HG03025 (cell line): ENCODE measurements around the gene KCNMA1.

Experiments
- ATAC-seq: cut with Tn5 transposase; IDR thresholded peaks from one replicate; pipeline ENCODE4 v1.9.1; 2021; ENCODE audit warnings: mild to moderate bottlenecking, moderate library complexity; ENCODE audit not compliant: unreplicated experiment, low FRiP score

KCNMA1 gene

GRCh38 chr10:77321838-77322237 lies 315.8 kb downstream of the KCNMA1 start:
- no peak for ATAC-seq

GRCh38 chr10:77320971-77321471 lies 316.6 kb downstream of the KCNMA1 start:
- ATAC-seq = no peak

DNA sequence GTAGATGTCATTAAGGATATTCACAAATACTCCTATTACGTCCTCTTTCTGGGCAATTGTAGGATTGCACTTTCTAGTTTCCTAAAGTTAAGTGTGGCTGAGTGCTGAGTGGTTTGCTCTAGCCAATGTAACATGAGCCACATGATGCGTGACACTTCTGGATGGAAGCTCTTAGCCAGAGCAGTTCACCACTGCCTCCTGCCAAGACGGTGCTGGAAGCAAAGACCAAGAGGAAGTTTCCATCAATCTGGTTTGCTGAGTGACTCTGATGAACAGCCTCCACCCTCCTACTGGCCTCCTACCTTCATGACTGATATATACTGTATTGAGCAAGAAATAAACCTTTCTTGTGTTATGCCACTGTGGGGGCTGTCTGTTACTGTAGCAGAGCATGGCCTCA lies 318.1 kb downstream of the KCNMA1 start:
- ATAC-seq = no peak

DNA sequence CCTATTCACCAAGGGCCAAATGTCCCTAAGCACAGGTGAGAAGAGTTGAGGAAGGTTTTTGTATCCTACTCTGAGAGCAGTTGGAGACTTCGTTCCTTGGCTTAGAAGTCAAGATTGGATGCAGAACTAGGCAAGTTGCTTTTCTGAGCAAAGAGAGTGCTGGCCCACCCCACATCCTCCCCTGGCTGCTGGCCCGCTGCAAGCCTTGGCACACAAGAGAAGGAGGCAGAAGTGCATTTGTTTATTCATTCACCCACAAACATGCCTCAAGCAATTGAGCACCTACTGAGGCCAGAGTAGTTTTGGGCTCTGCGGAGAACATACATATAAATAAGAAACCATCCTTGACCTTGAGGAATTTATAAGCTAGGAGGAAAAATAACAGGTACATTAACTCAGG lies 318.9 kb downstream of the KCNMA1 start:
- ATAC-seq = no peak

GRCh38 chr10:77317221-77317620 lies 320.4 kb downstream of the KCNMA1 start:
- ATAC-seq = no peak

DNA sequence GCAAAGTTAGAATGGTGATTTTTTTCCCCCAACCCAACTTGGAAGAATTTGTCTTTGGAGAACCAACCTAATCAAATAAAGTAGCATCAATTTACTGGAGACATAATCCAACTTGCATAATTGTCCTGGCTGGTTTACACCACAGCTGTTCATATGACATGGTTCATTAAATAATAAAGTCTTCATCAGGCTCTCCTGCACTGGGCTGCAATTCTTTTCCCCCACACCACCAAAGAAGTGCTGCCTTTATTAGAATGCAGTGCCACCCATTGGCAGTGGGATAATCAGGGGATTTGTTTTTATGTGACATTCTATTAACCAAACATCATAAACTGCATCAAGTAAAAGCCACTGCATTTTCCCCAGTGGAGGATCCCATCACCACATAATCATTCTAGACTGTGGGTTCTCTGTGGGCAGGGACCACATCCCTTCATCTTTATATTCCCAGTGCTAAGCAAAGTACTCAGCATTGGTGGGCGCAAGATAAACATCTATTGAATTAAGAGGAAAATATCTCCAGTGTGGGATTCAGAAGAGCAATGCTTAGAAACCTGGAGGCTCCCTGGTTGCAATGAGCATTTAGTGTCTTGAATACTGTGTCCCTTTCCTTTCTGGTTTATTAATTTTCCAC lies 322.0 kb downstream of the KCNMA1 start:
- no peak for ATAC-seq

- no peak for ATAC-seq
These were observed 324.4 kb downstream of the KCNMA1 start for GRCh38 chr10:77313066-77313750.

DNA sequence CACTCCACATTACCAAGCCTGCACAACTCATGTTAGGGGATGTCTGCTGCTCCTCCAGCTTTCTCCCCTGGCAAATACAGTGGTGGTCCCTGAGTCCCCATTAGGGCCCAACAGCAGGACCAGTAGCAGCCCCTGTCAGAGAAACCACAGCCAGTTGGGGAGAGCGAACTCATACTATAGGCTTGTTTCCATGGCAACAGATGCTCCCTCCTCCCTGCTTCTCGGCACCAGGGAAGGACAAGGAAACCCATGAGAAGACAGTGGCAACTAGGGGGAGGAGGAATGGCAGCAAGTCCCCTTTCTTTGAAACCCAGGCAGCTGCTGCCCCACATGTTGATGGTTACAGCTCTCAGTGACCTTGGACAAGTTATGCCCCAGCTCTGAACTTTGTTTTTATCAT lies 326.4 kb downstream of the KCNMA1 start:
- ATAC-seq = no peak

DNA sequence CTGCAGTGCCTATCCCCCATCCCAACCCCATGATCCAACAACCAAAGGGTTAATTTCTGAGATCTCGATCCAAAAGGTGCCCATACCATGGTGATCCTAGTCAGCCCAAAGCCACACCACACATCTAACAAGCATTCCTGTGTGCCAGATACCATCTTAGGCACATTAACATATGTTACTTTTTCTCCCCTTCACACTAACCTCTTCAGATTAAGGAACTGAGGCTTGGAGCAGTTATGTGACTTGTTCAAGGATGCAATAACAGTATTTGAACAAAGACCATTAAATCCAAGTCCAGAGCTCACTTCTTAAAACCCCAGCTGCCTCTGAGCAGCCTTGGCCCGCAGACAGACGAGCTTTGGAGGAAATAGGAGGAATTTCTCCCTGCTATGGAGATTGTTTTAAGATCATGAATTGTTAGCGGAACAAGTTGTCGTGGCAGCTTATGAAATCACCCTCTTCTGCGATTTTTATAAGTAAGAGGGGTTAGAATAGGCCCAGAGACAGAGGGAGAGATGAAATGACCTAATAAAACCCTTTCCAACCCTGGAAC lies 327.2 kb downstream of the KCNMA1 start:
- ATAC-seq = no peak

DNA sequence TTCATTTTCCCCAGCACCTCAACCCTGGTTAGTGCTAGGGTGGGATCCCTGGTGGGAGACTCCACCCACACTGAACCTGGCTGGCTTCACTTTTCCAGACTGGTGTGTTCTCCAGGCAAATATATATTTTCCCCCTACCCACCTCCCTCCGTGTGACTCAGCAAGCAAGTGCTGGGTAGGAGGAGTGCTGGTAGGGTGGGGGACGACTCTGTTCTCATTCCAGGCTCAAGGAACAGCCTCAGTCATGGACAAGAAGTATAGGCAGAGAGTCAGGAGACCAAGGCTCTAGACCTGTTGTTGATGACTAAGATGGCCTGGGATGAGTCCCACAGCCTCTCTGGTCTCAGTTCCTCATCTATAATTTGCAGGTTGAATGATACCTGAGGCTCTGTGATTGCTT lies 328.1 kb downstream of the KCNMA1 start:
- no peak for ATAC-seq

DNA sequence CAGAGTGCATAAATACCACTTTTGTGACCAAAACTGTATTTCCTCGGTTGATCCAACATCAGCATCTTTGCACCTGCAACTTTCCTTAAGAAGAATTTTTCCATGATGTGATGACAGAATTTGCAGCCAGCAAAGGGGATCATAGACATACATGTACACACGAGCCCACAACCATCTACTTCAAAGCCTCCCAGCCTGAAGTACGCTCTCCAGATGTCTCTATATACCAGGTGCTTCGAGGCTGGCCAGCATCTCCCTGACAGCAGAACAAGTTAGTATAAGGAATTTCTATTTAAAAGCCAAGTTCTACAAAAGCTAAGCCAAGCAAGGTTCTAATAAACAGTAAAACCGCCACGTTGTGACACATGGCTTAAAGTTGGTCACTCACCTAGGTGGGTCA lies 328.5 kb downstream of the KCNMA1 start:
- ATAC-seq = no peak

- no peak for ATAC-seq
These were observed 329.4 kb downstream of the KCNMA1 start for GRCh38 chr10:77308084-77308732.

- ATAC-seq = no peak
These were observed 330.9 kb downstream of the KCNMA1 start for GRCh38 chr10:77306666-77307065.

- ATAC-seq = no peak
These were observed 331.7 kb downstream of the KCNMA1 start for GRCh38 chr10:77305650-77306632.

DNA sequence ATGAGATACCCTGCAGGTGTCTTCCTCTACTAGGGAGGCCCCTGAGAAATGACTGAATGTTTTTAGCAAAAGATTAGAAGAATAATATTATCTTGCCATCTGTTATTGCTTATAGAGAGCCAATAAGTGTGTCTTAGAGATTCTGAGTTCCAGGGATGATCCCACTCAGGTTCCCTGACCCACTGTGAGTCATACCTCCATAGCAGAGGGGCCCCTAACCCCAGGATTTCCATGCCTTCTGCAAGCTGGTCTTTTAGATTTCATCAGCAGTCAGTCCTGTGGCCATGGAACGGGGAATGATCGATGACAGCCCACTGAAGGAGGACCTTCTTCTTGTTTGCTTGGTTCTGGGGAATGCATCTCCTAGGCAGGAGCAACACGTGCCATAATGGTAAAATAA lies 333.4 kb downstream of the KCNMA1 start:
- ATAC-seq = no peak

DNA sequence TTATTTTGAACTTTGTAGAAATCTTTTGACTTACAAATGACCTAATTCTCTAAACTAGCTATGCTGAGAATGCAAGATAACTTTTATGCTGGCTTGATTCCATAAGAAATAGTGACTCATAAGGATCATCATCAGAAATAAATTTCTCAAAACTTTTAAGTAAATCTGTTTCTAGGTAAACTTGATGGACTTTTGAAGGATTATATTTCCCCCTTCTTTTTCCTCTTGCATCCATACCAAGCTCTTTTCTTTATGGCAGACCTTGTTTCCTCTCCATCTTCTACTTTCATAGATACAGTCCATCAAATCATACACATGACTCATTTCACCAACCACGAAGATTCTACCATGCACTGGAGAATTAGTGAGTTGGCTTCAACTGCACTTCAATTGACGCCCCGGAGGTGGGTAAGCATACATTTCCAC lies 336.3 kb downstream of the KCNMA1 start:
- no peak for ATAC-seq

DNA sequence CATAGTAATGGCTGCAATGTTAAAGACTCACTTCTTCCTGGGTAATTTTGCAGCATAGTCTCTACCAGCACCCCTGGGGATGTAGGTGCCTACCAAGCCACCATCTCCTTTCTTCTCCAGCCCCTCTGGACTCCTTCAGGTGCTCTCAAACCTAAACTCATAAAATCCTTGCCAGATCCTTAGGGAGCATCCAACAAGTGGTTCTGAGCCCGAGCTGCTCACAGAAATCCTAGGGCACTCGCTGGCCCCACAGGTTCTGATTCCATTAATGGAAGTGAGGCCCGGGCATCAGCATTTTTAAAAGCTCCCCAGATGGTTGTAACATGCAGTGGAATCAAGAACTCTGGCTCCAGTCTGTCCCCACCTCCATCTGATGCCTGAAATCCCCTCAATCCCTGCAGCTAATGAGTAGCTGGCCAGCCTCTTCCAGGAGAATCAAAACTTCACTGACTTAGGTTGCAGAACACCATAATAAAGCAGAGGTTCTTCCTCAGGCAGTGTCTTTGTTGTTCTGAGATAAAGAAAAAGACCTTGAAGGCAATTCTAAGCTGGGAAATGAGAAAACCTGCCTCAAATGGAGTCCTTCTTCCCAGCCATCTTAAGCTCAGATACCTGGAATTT lies 336.8 kb downstream of the KCNMA1 start:
- ATAC-seq = no peak

GRCh38 chr10:77299320-77299719 lies 338.3 kb downstream of the KCNMA1 start:
- ATAC-seq = no peak

- ATAC-seq = no peak
These were observed 340.2 kb downstream of the KCNMA1 start for GRCh38 chr10:77297393-77297739.
